Measurements from ENCODE around the gene FATE1.

Gene FATE1

DNA sequence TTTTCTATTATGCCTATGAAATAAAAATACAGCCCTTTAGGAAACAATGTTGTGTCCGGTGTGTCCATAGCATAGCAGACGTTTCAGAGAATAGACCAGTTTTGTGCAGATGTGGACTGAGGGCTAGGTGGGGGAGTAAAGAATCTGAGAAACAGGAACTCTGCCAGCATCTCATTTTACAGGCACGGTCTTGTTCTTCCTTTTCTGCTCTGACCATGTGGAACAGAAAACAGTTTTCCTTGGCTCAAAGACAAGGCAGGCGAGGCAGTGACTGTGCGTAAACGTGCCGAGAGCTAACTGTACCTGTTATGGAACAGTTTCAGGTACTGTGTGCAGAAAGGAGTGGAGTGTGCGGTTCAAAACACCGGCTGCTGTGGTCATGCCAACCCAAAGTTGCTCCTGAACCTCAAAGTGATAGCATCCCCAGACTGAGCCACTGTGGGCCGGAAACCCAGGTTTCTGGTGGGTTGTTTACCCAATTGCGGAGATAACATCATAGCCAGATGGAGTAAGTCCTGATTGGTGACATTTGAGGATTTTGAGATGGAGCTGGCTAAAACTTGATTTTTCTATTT, 38.9 kb downstream of the FATE1 start:
- Histone ChIP-seq H3K4me3 (ENCODE audit: low read depth in 1 of 2, low read length in 2 of 2) (no peak overlapping the region), H3K9ac (ENCODE audit: low read depth in 1 of 2, low read length in 2 of 2) (no peak overlapping the region), H3K27me3 (ENCODE audit: control insufficient read depth in 1 of 2, insufficient read depth in 2 of 2, low read length in 2 of 2) (no peaks in the 10 kb centered on the region), H3K27ac (ENCODE audit: low read depth, low read length) (no peak overlapping the region), H3K9me3 (ENCODE audit: control insufficient read depth in 1 of 2, low read length in 2 of 2) (no peaks in the 10 kb centered on the region), H3K4me1 (ENCODE audit: control insufficient read depth in 1 of 2, insufficient read depth in 2 of 2, low read length in 2 of 2) (no peaks in the 10 kb centered on the region), H3K36me3 (ENCODE audit: control insufficient read depth in 1 of 2, insufficient read depth in 2 of 2, low read length in 2 of 2) (no peaks in the 10 kb centered on the region)

DNA sequence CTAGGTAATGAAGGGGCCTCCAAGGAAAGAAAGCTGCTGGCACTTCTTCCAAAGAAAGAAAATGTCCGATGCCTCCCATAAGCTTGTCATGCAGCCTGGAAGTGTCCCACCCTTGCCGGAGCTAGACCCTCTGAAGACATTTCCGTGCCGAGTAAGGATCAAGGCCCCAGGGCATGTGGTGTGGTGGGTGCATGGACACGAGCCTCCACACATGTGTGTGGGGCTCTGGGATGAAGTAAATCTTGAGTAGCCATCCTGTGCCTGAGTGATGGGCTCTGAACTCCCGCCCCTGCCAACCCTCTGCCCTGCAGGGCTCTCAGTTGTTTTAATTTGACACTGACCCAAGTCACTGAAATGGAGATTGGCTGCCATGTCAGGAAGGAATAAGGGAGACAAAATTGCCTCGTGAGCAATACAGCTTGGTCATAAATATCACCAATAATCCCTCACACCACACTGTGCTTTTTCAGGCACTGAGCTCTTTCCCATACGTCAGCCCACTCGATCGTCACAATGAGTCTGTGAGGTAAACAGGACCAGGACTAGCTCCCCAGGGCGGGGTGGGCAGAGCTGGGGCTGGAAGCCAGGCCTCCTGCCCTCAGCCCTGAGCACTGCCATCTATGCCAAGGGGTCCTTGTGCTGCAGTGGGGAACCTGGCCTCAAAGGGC, 43.3 kb downstream of the FATE1 start:
- Histone ChIP-seq H3K9me3 (ENCODE audit: control insufficient read depth in 1 of 2, low read length in 2 of 2) (no peaks in the 10 kb centered on the region), H3K4me1 (ENCODE audit: control insufficient read depth in 1 of 2, insufficient read depth in 2 of 2, low read length in 2 of 2) (no peaks in the 10 kb centered on the region), H3K4me3 (ENCODE audit: low read depth in 1 of 2, low read length in 2 of 2) (no peak overlapping the region), H3K9ac (ENCODE audit: low read depth in 1 of 2, low read length in 2 of 2) (no peak overlapping the region), H3K27me3 (ENCODE audit: control insufficient read depth in 1 of 2, insufficient read depth in 2 of 2, low read length in 2 of 2) (no peaks in the 10 kb centered on the region), H3K36me3 (ENCODE audit: control insufficient read depth in 1 of 2, insufficient read depth in 2 of 2, low read length in 2 of 2) (no peaks in the 10 kb centered on the region), H3K27ac (ENCODE audit: low read depth, low read length) (no peak overlapping the region)

DNA sequence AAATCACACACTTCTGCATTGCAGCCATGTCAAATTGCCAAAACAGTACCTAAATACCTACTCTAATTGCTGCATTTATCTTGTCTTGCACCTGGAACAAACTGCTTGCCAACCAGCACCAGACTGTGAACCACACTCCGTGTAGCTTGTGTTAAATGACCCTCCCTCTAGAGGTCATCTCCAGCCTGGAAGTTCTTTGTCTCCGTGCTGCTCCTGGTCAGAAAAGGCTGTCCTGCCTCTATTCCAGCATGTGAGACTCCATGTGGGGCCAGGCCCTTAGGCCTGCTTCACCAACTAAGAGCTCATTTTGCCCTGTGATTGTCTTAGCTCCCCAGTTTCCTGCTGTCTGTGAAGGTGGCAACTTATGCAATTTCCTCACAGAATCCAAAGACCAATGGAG, 47.0 kb downstream of the FATE1 start:
- H3K27me3 ChIP-seq (ENCODE audit: control insufficient read depth in 1 of 2, insufficient read depth in 2 of 2, low read length in 2 of 2), result no peaks in the 10 kb centered on the region
- no peak overlapping the region for H3K4me3 ChIP-seq (ENCODE audit: low read depth in 1 of 2, low read length in 2 of 2)
- no peak overlapping the region for H3K9ac ChIP-seq (ENCODE audit: low read depth in 1 of 2, low read length in 2 of 2)
- no peaks in the 10 kb centered on the region for H3K4me1 ChIP-seq (ENCODE audit: control insufficient read depth in 1 of 2, insufficient read depth in 2 of 2, low read length in 2 of 2)
- H3K36me3 ChIP-seq (ENCODE audit: control insufficient read depth in 1 of 2, insufficient read depth in 2 of 2, low read length in 2 of 2), result no peaks in the 10 kb centered on the region
- no peak overlapping the region for H3K27ac ChIP-seq (ENCODE audit: low read depth, low read length)
- H3K9me3 ChIP-seq (ENCODE audit: control insufficient read depth in 1 of 2, low read length in 2 of 2), result no peaks in the 10 kb centered on the region

DNA sequence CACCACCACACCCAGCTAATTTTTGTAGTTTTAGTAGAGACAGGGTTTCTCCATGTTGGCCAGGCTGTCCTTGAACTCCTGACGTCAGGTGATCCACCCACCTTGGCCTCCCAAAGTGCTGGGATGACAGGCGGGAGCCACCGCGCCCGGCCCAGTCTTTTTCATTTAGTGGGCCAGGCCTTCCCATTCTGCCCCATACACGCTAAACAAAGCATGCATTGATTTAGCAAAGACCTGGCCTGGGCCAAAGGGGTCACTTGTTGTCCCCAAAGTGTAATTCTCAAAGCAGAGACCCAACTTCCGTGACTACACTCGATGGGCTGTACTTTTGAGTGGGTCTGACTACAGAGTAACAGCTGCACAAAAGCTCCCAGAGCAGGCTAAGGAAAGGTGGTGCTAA, 47.9 kb downstream of the FATE1 start:
- Histone ChIP-seq H3K9ac (ENCODE audit: low read depth in 1 of 2, low read length in 2 of 2) (no peak overlapping the region), H3K36me3 (ENCODE audit: control insufficient read depth in 1 of 2, insufficient read depth in 2 of 2, low read length in 2 of 2) (no peaks in the 10 kb centered on the region), H3K9me3 (ENCODE audit: control insufficient read depth in 1 of 2, low read length in 2 of 2) (no peaks in the 10 kb centered on the region), H3K4me3 (ENCODE audit: low read depth in 1 of 2, low read length in 2 of 2) (no peak overlapping the region), H3K27ac (ENCODE audit: low read depth, low read length) (no peak overlapping the region), H3K4me1 (ENCODE audit: control insufficient read depth in 1 of 2, insufficient read depth in 2 of 2, low read length in 2 of 2) (no peaks in the 10 kb centered on the region), H3K27me3 (ENCODE audit: control insufficient read depth in 1 of 2, insufficient read depth in 2 of 2, low read length in 2 of 2) (no peaks in the 10 kb centered on the region)

DNA sequence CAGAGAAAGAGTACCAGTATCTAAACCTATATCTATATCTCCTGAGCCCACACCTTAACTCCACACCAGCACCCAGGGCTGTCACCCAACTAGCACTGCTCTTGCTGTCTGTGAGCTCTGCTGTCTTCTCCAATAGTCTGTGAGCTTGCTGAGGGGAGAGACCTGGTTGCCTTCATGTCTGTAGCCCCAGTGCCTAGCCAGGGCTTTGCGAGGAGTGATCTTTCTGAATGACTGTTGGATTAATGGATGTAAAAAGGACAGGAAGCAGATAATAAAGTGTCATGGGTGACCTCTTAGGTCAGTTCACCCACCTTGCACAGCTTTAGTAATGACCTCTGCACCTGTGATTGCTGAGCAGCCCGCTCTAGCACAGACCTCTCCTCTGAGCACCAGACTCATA, 49.2 kb downstream of the FATE1 start:
- H3K4me1 ChIP-seq (ENCODE audit: control insufficient read depth in 1 of 2, insufficient read depth in 2 of 2, low read length in 2 of 2), result no peaks in the 10 kb centered on the region
- no peaks in the 10 kb centered on the region for H3K27me3 ChIP-seq (ENCODE audit: control insufficient read depth in 1 of 2, insufficient read depth in 2 of 2, low read length in 2 of 2)
- H3K27ac ChIP-seq (ENCODE audit: low read depth, low read length), result no peak overlapping the region
- H3K36me3 ChIP-seq (ENCODE audit: control insufficient read depth in 1 of 2, insufficient read depth in 2 of 2, low read length in 2 of 2), result no peaks in the 10 kb centered on the region
- no peaks in the 10 kb centered on the region for H3K9me3 ChIP-seq (ENCODE audit: control insufficient read depth in 1 of 2, low read length in 2 of 2)
- no peak overlapping the region for H3K9ac ChIP-seq (ENCODE audit: low read depth in 1 of 2, low read length in 2 of 2)
- H3K4me3 ChIP-seq (ENCODE audit: low read depth in 1 of 2, low read length in 2 of 2), result no peak overlapping the region

DNA sequence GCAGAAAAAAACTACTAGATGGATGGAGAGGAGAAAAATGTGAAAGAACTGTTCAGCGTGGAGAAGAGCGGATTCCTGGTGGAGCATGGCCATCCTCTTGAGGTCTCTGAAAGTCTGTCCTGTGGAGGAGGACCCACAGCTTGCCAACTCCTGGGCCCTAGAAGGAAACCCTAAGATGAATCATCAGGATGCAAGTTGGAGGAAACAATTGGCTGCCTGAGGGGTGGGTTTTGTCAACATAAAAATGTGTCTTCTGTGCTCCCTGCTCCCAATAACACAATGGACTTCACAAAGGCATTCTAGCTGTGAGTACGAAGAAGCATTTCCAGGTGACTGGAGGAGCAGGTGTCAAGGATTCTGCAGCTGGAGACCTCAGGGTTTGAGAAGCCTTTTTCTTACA, 55.9 kb downstream of the FATE1 start:
- Histone ChIP-seq H3K4me1 (ENCODE audit: control insufficient read depth in 1 of 2, insufficient read depth in 2 of 2, low read length in 2 of 2) (no peaks in the 10 kb centered on the region), H3K9me3 (ENCODE audit: control insufficient read depth in 1 of 2, low read length in 2 of 2) (no peaks in the 10 kb centered on the region), H3K9ac (ENCODE audit: low read depth in 1 of 2, low read length in 2 of 2) (no peak overlapping the region), H3K4me3 (ENCODE audit: low read depth in 1 of 2, low read length in 2 of 2) (no peak overlapping the region), H3K27me3 (ENCODE audit: control insufficient read depth in 1 of 2, insufficient read depth in 2 of 2, low read length in 2 of 2) (no peaks in the 10 kb centered on the region), H3K36me3 (ENCODE audit: control insufficient read depth in 1 of 2, insufficient read depth in 2 of 2, low read length in 2 of 2) (no peaks in the 10 kb centered on the region), H3K27ac (ENCODE audit: low read depth, low read length) (no peak overlapping the region)

All from duodenal mucosa (tissue), 2 donors.